HepG2 (cell line): ENCODE measurements around the gene AARSD1. TPM values are rescaled to one million over a fixed set of nuclear protein-coding genes. Genes with fewer than 3 reads are reported as not detected.
A peak's percentile ranks its signal among the peaks of the same experiment; 100 is the strongest.

Experiments used
- ARHGAP35 ChIP-seq: sonication (generic); formaldehyde crosslinking; IDR thresholded peaks from 2 replicates; pipeline ENCODE4 v1.9.0; 2022; ENCODE audit warnings: mild to moderate bottlenecking, inconsistent platforms, moderate library complexity, missing genetic modification reagents, borderline replicate concordance
- ARNTL ChIP-seq: sonication (generic); formaldehyde crosslinking; IDR thresholded peaks from 2 replicates; pipeline ENCODE4 v1.4.0; 2020; ENCODE audit warnings: mild to moderate bottlenecking, missing genetic modification reagents
- ASH2L ChIP-seq: fragments of 300-600, 200-600 bp; sonication (generic); IDR thresholded peaks from 2 replicates; pipeline ENCODE4 v1.7.0; 2017; ENCODE audit warnings: low read depth, mild to moderate bottlenecking, moderate library complexity, mixed read lengths, low read length; ENCODE audit not compliant: insufficient read length
- CBX1 ChIP-seq: IDR thresholded peaks from one replicate; pipeline ENCODE4 v1.6.1; 2016; ENCODE audit warnings: antibody characterized with exemption, low read depth
- E2F2 ChIP-seq: sonication (generic); formaldehyde crosslinking; IDR thresholded peaks from 2 replicates; pipeline ENCODE4 v1.4.0; 2020; ENCODE audit warnings: missing genetic modification reagents, borderline replicate concordance
- ETV5 ChIP-seq: IDR thresholded peaks from 2 replicates; pipeline ENCODE4 v1.6.1; 2018; ENCODE audit warnings: missing biosample characterization, missing genetic modification reagents, inconsistent platforms, borderline replicate concordance
- GATAD2A ChIP-seq: IDR thresholded peaks from 2 replicates; pipeline ENCODE4 v1.6.1; 2016
- KDM2A ChIP-seq: sonication (generic); formaldehyde crosslinking; IDR thresholded peaks from 2 replicates; pipeline ENCODE4 v1.4.0; 2020; ENCODE audit warnings: low read depth, missing genetic modification reagents, borderline replicate concordance
- KLF13 ChIP-seq: sonication (generic); formaldehyde crosslinking; IDR thresholded peaks from 2 replicates; pipeline ENCODE4 v1.4.0; 2020; ENCODE audit warnings: mild to moderate bottlenecking, missing genetic modification reagents
- MAZ ChIP-seq, 2 experiments: sonication (generic) in 1 of 2; formaldehyde crosslinking in 1 of 2; IDR thresholded peaks; 2 replicates each; pipeline versions ENCODE4 v1.5.0 to v1.6.1; 2012 to 2020; ENCODE audit warnings: low read depth in 2 of 2, mild to moderate bottlenecking in 2 of 2, borderline replicate concordance in 1 of 2, improper control_type of control experiment in 1 of 2, low read length in 1 of 2, missing genetic modification reagents in 1 of 2, moderate library complexity in 1 of 2
- PLRG1 ChIP-seq: fragments of 450-650 bp; conservative IDR thresholded peaks from 2 replicates; pipeline ENCODE4 v1.6.1; 2016
- RFX1 ChIP-seq: fragments of 450-650 bp; IDR thresholded peaks from 2 replicates; pipeline ENCODE4 v1.6.1; 2017
- RNF2 ChIP-seq: fragments of 450-650 bp; conservative IDR thresholded peaks from 2 replicates; pipeline ENCODE4 v1.6.1; 2016; ENCODE audit warnings: low read depth
- SNAPC2 ChIP-seq: sonication (generic); formaldehyde crosslinking; IDR thresholded peaks from 2 replicates; pipeline ENCODE4 v1.8.1; 2022; ENCODE audit warnings: mild to moderate bottlenecking, missing genetic modification reagents
- SRF ChIP-seq: IDR thresholded peaks from 2 replicates; pipeline ENCODE4 v1.6.1; 2011; ENCODE audit warnings: mild to moderate bottlenecking, low read depth, low read length, moderate library complexity
- UBTF ChIP-seq: sonication (generic); formaldehyde crosslinking; IDR thresholded peaks from 2 replicates; pipeline ENCODE4 v1.4.0; 2020; ENCODE audit warnings: mild to moderate bottlenecking, missing genetic modification reagents
- ZNF501 ChIP-seq: sonication (generic); formaldehyde crosslinking; IDR thresholded peaks from 2 replicates; pipeline ENCODE4 v1.5.1; 2020; ENCODE audit warnings: mild to moderate bottlenecking, moderate library complexity, missing genetic modification reagents
- ZNF619 ChIP-seq: sonication (generic); formaldehyde crosslinking; IDR thresholded peaks from 2 replicates; pipeline ENCODE4 v1.4.0; 2020; ENCODE audit warnings: mild to moderate bottlenecking, missing genetic modification reagents
- ZNF768 ChIP-seq: sonication (generic); formaldehyde crosslinking; IDR thresholded peaks from 2 replicates; pipeline ENCODE4 v1.4.0; 2020; ENCODE audit warnings: missing genetic modification reagents
- polyA plus RNA-seq, 8 experiments: library from polyadenylated mRNA; depleted of rRNA in 3 of 8; stranded (reverse) in 7 of 8; unstranded in 1 of 8; fragments of >200 nt; fragmentation: Illumina TruSeq in 4 of 8; extraction: Trizol in 4 of 8; gene quantifications; 2 replicates each; pipeline versions ENCODE4 v1.2.1 to v1.2.3, GENCODE V29; 2011 to 2016; ENCODE audit warnings: low read depth in 4 of 8, missing spikeins in 1 of 8, mixed read lengths in 1 of 8; ENCODE audit not compliant: insufficient read depth in 1 of 8
- total RNA-seq, 5 experiments: library from RNA; depleted of rRNA; stranded (reverse); fragments of >200 nt; fragmentation: Illumina TruSeq; extraction: Trizol; gene quantifications; 2 replicates each; pipeline ENCODE4 v1.2.3, GENCODE V29; 2016; ENCODE audit warnings: low read depth in 1 of 5
- TF ChIP-seq, protein P1 (sequence below): sonication (generic); formaldehyde crosslinking; IDR thresholded peaks from 2 replicates; pipeline ENCODE4 v1.4.0; 2020; ENCODE audit warnings: mild to moderate bottlenecking, missing genetic modification reagents
- TF ChIP-seq, protein P2 (sequence below): IDR thresholded peaks from 2 replicates; pipeline ENCODE4 v1.6.1; 2018; ENCODE audit warnings: missing genetic modification reagents, mild to moderate bottlenecking, missing compliant biosample characterization

Gene AARSD1
- total and polyA plus RNA-seq, 2 of the 13 experiments (the other 11 are each of a cell fraction or from before 2014, with no cell fraction given) = 24.7 to 29.3 TPM

GRCh38 chr17:43010667-43011308 lies 46.5 kb upstream of the AARSD1 start (continued):
- TF ChIP-seq UBTF (CRISPR knock-in tag) = 0 out of 2 replicates have a peak, but pooled peaks have one; percentile 60
- TF ChIP-seq ARHGAP35 (CRISPR knock-in tag) = no peak
- no peak for TF ChIP-seq RFX1
- peak; percentile 93 for TF ChIP-seq GATAD2A (CRISPR knock-in tag)
- no peak for TF ChIP-seq ZNF501
- TF ChIP-seq SNAPC2 = 0 out of 2 replicates have a peak, but pooled peaks have one; percentile 49
- peak; percentile 49 for TF ChIP-seq CBX1
- no peak for TF ChIP-seq PLRG1
- no peak for TF ChIP-seq RNF2
- TF ChIP-seq, protein P1, sequence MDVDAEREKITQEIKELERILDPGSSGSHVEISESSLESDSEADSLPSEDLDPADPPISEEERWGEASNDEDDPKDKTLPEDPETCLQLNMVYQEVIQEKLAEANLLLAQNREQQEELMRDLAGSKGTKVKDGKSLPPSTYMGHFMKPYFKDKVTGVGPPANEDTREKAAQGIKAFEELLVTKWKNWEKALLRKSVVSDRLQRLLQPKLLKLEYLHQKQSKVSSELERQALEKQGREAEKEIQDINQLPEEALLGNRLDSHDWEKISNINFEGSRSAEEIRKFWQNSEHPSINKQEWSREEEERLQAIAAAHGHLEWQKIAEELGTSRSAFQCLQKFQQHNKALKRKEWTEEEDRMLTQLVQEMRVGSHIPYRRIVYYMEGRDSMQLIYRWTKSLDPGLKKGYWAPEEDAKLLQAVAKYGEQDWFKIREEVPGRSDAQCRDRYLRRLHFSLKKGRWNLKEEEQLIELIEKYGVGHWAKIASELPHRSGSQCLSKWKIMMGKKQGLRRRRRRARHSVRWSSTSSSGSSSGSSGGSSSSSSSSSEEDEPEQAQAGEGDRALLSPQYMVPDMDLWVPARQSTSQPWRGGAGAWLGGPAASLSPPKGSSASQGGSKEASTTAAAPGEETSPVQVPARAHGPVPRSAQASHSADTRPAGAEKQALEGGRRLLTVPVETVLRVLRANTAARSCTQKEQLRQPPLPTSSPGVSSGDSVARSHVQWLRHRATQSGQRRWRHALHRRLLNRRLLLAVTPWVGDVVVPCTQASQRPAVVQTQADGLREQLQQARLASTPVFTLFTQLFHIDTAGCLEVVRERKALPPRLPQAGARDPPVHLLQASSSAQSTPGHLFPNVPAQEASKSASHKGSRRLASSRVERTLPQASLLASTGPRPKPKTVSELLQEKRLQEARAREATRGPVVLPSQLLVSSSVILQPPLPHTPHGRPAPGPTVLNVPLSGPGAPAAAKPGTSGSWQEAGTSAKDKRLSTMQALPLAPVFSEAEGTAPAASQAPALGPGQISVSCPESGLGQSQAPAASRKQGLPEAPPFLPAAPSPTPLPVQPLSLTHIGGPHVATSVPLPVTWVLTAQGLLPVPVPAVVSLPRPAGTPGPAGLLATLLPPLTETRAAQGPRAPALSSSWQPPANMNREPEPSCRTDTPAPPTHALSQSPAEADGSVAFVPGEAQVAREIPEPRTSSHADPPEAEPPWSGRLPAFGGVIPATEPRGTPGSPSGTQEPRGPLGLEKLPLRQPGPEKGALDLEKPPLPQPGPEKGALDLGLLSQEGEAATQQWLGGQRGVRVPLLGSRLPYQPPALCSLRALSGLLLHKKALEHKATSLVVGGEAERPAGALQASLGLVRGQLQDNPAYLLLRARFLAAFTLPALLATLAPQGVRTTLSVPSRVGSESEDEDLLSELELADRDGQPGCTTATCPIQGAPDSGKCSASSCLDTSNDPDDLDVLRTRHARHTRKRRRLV (CRISPR knock-in tag) = peak; percentile 84
- TF ChIP-seq, protein P2, sequence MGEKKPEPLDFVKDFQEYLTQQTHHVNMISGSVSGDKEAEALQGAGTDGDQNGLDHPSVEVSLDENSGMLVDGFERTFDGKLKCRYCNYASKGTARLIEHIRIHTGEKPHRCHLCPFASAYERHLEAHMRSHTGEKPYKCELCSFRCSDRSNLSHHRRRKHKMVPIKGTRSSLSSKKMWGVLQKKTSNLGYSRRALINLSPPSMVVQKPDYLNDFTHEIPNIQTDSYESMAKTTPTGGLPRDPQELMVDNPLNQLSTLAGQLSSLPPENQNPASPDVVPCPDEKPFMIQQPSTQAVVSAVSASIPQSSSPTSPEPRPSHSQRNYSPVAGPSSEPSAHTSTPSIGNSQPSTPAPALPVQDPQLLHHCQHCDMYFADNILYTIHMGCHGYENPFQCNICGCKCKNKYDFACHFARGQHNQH (CRISPR knock-in tag) = peak; percentile 98
- TF ChIP-seq ZNF619 (CRISPR knock-in tag) = no peak
- peak; percentile 17; the same call in 1 of the 2 replicates for TF ChIP-seq SRF
- TF ChIP-seq ETV5 (CRISPR knock-in tag) = peak; percentile 82; the same call in 1 of the 2 replicates
- no peak for TF ChIP-seq ZNF768 (CRISPR knock-in tag)
- TF ChIP-seq KLF13 (CRISPR knock-in tag) = no peak
- TF ChIP-seq ASH2L = peak; percentile 93
- TF ChIP-seq MAZ (IDR thresholded peaks at IDR 0.05; ENCODE audit: borderline replicate concordance, low read depth, low read length) = no peak
- no peak for TF ChIP-seq MAZ (CRISPR knock-in tag; IDR thresholded peaks at IDR 0.05; ENCODE audit: low read depth)
- 0 out of 2 replicates have a peak, but pooled peaks have one; percentile 41 for TF ChIP-seq ARNTL
- no peak for TF ChIP-seq E2F2
- no peak for TF ChIP-seq KDM2A (CRISPR knock-in tag)
